ENCODE measurements around the gene KASH5. TPM values are rescaled to one million over a fixed set of nuclear protein-coding genes. Genes with fewer than 3 reads are reported as not detected.

Gene KASH5
- total and polyA plus RNA-seq, 2 of the 4 experiments (the other 2 are of a cell fraction), result not detected

DNA sequence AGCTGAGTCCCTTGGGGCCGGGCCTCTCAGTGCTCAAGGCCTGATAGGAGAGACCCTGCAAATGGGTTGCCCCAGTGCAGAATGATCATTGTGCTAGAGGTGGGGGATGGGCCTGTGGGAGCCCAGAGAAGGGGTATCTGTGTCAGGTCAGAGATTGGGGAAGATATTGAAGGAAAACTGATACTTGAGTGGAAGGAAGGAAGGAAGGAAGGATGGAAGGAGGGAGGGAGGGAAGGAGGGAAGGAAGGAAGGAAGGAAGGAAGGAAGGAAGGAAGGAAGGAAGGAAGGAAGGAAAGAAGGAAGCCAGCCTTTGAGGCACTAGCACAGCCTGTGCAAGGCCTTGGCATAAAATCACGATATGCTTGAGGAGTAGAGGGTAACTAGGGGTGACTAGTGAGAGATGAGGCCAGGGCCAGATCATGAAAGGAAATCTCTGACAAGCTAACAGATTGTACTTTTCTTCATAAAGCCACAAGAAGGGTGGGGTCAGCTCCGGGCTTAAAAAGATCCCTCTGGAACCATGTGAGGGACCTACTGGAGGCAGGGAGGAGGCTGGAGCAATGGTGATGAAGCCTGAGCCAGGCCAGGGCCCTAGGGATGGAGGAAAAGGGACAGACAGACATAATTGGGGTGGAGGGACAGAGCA is 23.8 kb downstream of the KASH5 start:
- ATAC-seq (ENCODE audit: low read depth) (no peak), DNase-seq (no peak)
- no peak overlapping the region for H2AFZ ChIP-seq (replicated peaks; ENCODE audit: low read length, poor library complexity)
- H2BK120ac ChIP-seq (ENCODE audit: low read depth, low read length), result no peak overlapping the region
- H3K9ac ChIP-seq (ENCODE audit: low read depth, low read length), result no peak overlapping the region
- no peak overlapping the region for H3K18ac ChIP-seq (ENCODE audit: low read depth, low read length)
- in situ Hi-C loops (cut with MboI; ENCODE audit: low sequenced_read_pairs) (no loop called here), intact Hi-C loops (cut with micrococcal nuclease) (no loop called here), dilution Hi-C loops (cut with HindIII; ENCODE audit: low sequenced_read_pairs, unreplicated experiment) (no loop called here)
- no peak overlapping the region for H4K5ac ChIP-seq (ENCODE audit: low read depth, low read length)
- CTCF ChIA-PET, result no interaction called here
- H2BK15ac ChIP-seq (ENCODE audit: low read depth, low read length), result no peak overlapping the region
- BruUV-seq (replicated peaks), result no TSS peak
- no peaks in the 10 kb centered on the region for H3K36me3 ChIP-seq (ENCODE audit: control insufficient read depth, insufficient read depth, low read length)
- no peak overlapping the region for H3K23ac ChIP-seq (ENCODE audit: low read depth, low read length)
- H3K27me3 ChIP-seq (ENCODE audit: control insufficient read depth, insufficient read depth, low read length), result peaks cover 58% of the 10 kb centered on the region
- TF ChIP-seq RFX5 (IDR thresholded peaks at IDR 0.05; ENCODE audit: low read depth, low read length), result no peak
- TF ChIP-seq RCOR1 (IDR thresholded peaks at IDR 0.05; ENCODE audit: insufficient replicate concordance, low read length), result no peak
- no peak for TF ChIP-seq BHLHE40 (IDR thresholded peaks at IDR 0.05; ENCODE audit: low read depth, low read length)
- no peak for TF ChIP-seq RAD21 (IDR thresholded peaks at IDR 0.05; ENCODE audit: low read length)
- no peak for TF ChIP-seq MXI1 (IDR thresholded peaks at IDR 0.05; ENCODE audit: borderline replicate concordance, low read depth, low read length)
- TF ChIP-seq SMC3 (IDR thresholded peaks at IDR 0.05; ENCODE audit: low read depth, low read length), result no peak
- TF ChIP-seq POLR2A (IDR thresholded peaks at IDR 0.05; ENCODE audit: low read depth, low read length), result no peak
- TF ChIP-seq, protein P1, sequence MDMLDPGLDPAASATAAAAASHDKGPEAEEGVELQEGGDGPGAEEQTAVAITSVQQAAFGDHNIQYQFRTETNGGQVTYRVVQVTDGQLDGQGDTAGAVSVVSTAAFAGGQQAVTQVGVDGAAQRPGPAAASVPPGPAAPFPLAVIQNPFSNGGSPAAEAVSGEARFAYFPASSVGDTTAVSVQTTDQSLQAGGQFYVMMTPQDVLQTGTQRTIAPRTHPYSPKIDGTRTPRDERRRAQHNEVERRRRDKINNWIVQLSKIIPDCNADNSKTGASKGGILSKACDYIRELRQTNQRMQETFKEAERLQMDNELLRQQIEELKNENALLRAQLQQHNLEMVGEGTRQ (IDR thresholded peaks at IDR 0.05; ENCODE audit: low read depth, low read length), result no peak
- no peak for TF ChIP-seq MAFK (IDR thresholded peaks at IDR 0.05; ENCODE audit: low read depth, low read length)
- TF ChIP-seq NFE2L2 (IDR thresholded peaks at IDR 0.05; ENCODE audit: low read depth, low read length), result no peak
- TF ChIP-seq CHD1 (IDR thresholded peaks at IDR 0.05; ENCODE audit: low read depth, low read length), result no peak
- no peak for TF ChIP-seq MAZ (IDR thresholded peaks at IDR 0.05; ENCODE audit: borderline replicate concordance, low read depth, low read length)
- TF ChIP-seq FOS (IDR thresholded peaks at IDR 0.05; ENCODE audit: low read depth, low read length), result no peak
- TF ChIP-seq CTCF (conservative IDR thresholded peaks at IDR 0.05; ENCODE audit: low read depth, low read length), result no peak
- no peak for TF ChIP-seq CEBPB (IDR thresholded peaks at IDR 0.05; ENCODE audit: low read depth, low read length)
- TF ChIP-seq ELK1 (IDR thresholded peaks at IDR 0.05; ENCODE audit: borderline replicate concordance, low read depth, low read length), result no peak
- H2AK5ac ChIP-seq (ENCODE audit: low read depth, low read length), result no peak overlapping the region
- H3K9me1 ChIP-seq (ENCODE audit: insufficient read depth, low read length), result no peaks in the 10 kb centered on the region
- H3K56ac ChIP-seq (ENCODE audit: extremely low read depth, insufficient read depth, low read length), result no peak overlapping the region
- no peak overlapping the region for H3K4me2 ChIP-seq (ENCODE audit: low read depth, low read length)
- H3K4ac ChIP-seq (ENCODE audit: low read depth, low read length), result no peak overlapping the region
- no peaks in the 10 kb centered on the region for H4K20me1 ChIP-seq (ENCODE audit: insufficient read depth, low read length)
- no peaks in the 10 kb centered on the region for H3K4me1 ChIP-seq (ENCODE audit: control insufficient read depth, insufficient read depth, low read length)
- no peak overlapping the region for H2BK5ac ChIP-seq (ENCODE audit: low read depth, low read length, poor library complexity, severe bottlenecking)
- H4K91ac ChIP-seq (ENCODE audit: insufficient read depth, low read depth, low read length), result no peak overlapping the region
- no peak overlapping the region for H3K4me3 ChIP-seq (ENCODE audit: insufficient read depth, low read depth, low read length)
- 46% methylated on average over 2 of the region's 3 CpGs; no CpG with 5 or more reads in 1 of the 2 experiments for WGBS, 2 experiments (ENCODE audit: extremely low coverage in 2 of 2, insufficient read length in 1 of 2)
- H3K79me1 ChIP-seq (ENCODE audit: low read depth in 1 of 2, low read length in 2 of 2), result no peaks in the 10 kb centered on the region
- no peak overlapping the region for H2BK20ac ChIP-seq (ENCODE audit: low read depth, low read length)
- POLR2A ChIA-PET (ENCODE audit: unreplicated experiment), result no interaction called here
- H2AK9ac ChIP-seq (replicated peaks; ENCODE audit: low read depth, low read length, poor library complexity), result no peak overlapping the region
- no peak overlapping the region for H3K27ac ChIP-seq (ENCODE audit: insufficient read depth, low read length)
- H3K9me3 ChIP-seq (ENCODE audit: control insufficient read depth, insufficient read depth, low read length), result no peaks in the 10 kb centered on the region
- no peak overlapping the region for H4K8ac ChIP-seq (ENCODE audit: low read depth in 2 of 2, low read length in 2 of 2)
- H3K14ac ChIP-seq (replicated peaks; ENCODE audit: low read depth, low read length), result no peak overlapping the region

Data from IMR-90 (cell line).